Right atrium auricular region (tissue), 2 donors: Measurements from ENCODE around the gene DMAC2. TPM values are rescaled to one million over a fixed set of nuclear protein-coding genes. Genes with fewer than 3 reads are reported as not detected.

ENCODE experiments used
- DNase-seq: peaks from one replicate; pipeline ENCODE4 v3.0.0-alpha.2; 2019; ENCODE audit warnings: low spot score
- H3K27ac ChIP-seq, 2 donors: fragments of 200-600 bp; sonication (generic); 1 replicate in 1 of 2; 2 replicates in 1 of 2; pipeline ENCODE4 v1.5.1; 2016 to 2019
- H3K27me3 ChIP-seq, 2 donors: fragments of 200-600 bp; sonication (generic); one replicate each; pipeline versions ENCODE4 v1.5.1 to v1.6.0; 2017 to 2019
- H3K36me3 ChIP-seq: fragments of 200-600 bp; sonication (generic); one replicate; pipeline ENCODE4 v1.5.1; 2016
- H3K4me1 ChIP-seq, 2 donors: fragments of 200-600 bp; sonication (generic); one replicate each; pipeline versions ENCODE4 v1.5.1 to v1.6.0; 2017 to 2019
- H3K4me3 ChIP-seq, 2 donors: fragments of 200-600 bp; sonication (generic); 1 replicate in 1 of 2; 2 replicates in 1 of 2; pipeline ENCODE4 v1.5.1; 2017 to 2019; ENCODE audit warnings: mild to moderate bottlenecking in 1 of 2, moderate library complexity in 1 of 2
- H3K9me3 ChIP-seq, 2 donors: fragments of 200-600 bp; sonication (generic); one replicate each; pipeline ENCODE4 v1.5.1; 2019
- total RNA-seq, 2 donors: library from RNA; depleted of rRNA; stranded (reverse); fragments of >200 nt; gene quantifications; one replicate each; pipeline ENCODE4 v1.1.0, GENCODE V29; 2016
- TF ChIP-seq, protein P1 (sequence below), 2 donors: fragments of 200-600 bp; sonication (generic); IDR thresholded peaks; one replicate each; pipeline ENCODE4 v1.5.1; 2019; ENCODE audit warnings: antibody characterized with exemption in 2 of 2

The DMAC2 gene
- total RNA-seq, 2 donors from 2014 or later = 63.2 to 88.7 TPM

DNA sequence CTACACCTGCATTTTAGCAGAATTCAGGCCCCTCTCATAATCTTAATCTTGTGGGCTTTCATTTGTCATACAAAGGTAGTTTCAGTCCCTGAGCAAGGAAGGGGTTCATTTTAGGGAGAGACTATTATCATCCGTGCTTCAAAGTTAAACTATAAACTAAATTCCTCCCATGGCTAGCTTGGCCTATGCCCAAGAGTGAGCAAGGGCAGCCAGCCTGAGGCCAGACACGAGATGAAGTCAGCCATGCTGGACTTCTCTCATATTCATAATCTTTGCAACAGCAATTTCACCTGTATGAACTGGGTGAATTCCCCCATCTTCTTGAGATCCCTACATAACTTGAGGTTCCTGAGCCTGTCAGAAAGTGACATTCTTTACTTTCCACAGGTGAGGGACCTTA, 16.2 kb upstream of the DMAC2 start:
- Histone ChIP-seq H3K27ac (peak overlapping the region in 1 of 2 donors; percentile 2), H3K4me1 (peaks cover 0 to 14% of the 10 kb centered on the region in 2 donors), H3K36me3 (no peaks in the 10 kb centered on the region), H3K9me3 (no peaks in the 10 kb centered on the region), H3K27me3 (no peaks in the 10 kb centered on the region), H3K4me3 (no peak overlapping the region)
- TF ChIP-seq, protein P1, sequence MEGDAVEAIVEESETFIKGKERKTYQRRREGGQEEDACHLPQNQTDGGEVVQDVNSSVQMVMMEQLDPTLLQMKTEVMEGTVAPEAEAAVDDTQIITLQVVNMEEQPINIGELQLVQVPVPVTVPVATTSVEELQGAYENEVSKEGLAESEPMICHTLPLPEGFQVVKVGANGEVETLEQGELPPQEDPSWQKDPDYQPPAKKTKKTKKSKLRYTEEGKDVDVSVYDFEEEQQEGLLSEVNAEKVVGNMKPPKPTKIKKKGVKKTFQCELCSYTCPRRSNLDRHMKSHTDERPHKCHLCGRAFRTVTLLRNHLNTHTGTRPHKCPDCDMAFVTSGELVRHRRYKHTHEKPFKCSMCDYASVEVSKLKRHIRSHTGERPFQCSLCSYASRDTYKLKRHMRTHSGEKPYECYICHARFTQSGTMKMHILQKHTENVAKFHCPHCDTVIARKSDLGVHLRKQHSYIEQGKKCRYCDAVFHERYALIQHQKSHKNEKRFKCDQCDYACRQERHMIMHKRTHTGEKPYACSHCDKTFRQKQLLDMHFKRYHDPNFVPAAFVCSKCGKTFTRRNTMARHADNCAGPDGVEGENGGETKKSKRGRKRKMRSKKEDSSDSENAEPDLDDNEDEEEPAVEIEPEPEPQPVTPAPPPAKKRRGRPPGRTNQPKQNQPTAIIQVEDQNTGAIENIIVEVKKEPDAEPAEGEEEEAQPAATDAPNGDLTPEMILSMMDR (IDR thresholded peaks at IDR 0.05) = no peak
- DNase-seq = no peak

DNA sequence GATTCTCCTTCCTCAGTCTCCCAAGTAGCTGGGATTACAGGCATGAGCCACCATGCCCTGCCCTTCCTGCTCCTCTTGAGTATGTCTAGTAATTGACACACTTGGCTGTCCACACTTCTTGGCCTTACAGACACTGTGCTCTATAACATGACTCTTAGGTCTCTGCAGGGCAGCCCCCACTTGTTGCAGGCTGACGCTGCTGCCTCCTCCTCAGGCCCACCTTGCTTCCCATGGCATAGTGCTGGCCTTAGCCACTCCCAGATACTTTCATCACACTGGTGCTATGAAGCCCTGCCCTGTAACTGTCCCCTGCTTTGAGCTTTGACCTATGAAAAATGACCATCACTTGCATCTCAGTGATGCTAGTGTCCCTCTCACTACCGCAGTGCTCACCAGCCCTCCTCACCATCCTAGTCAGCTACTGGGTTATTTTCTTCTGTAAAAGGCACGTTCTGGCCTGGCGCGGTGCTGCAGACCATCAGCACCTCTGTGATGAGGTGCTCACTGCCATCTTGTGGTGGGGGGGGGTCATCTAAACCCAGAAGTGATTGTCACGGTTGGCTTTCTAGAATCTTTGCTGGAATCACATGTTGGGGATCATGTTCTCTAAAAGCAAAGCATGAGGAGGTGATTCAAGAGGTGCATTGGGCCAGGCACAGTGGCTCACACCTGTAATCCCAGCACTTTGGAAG, 13.0 kb upstream of the DMAC2 start:
- TF ChIP-seq, protein P1 (IDR thresholded peaks at IDR 0.05) = no peak
- no peak for DNase-seq
- no peak overlapping the region for H3K4me3 ChIP-seq
- H3K4me1 ChIP-seq = peaks cover 0 to 30% of the 10 kb centered on the region in 2 donors
- H3K36me3 ChIP-seq = no peaks in the 10 kb centered on the region
- H3K9me3 ChIP-seq = no peaks in the 10 kb centered on the region
- H3K27me3 ChIP-seq = no peaks in the 10 kb centered on the region
- no peak overlapping the region for H3K27ac ChIP-seq

DNA sequence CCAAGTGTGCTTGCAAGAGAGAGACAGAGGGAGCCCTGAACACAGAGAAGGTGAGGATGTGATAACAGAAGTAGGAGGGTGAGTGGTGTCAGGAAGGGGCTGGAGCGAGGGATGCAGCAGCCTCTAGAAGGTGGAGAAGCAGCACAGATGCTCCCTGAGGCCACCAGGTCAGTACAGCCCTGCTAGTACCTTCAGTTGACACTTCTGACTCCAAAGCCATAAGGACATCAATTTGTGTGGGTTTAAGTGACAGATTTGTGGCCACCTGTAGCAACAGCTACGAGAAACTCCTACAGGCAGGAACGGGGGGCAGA, 10.1 kb upstream of the DMAC2 start:
- H3K36me3 ChIP-seq = no peaks in the 10 kb centered on the region
- no peaks in the 10 kb centered on the region for H3K9me3 ChIP-seq
- no peaks in the 10 kb centered on the region for H3K27me3 ChIP-seq
- peaks cover 0 to 16% of the 10 kb centered on the region in 2 donors for H3K4me1 ChIP-seq
- DNase-seq = no peak
- H3K4me3 ChIP-seq = no peak overlapping the region
- no peak overlapping the region for H3K27ac ChIP-seq
- TF ChIP-seq, protein P1 (IDR thresholded peaks at IDR 0.05) = no peak

- Histone ChIP-seq H3K9me3 (no peaks in the 10 kb centered on the region), H3K4me1 (peaks cover 0 to 16% of the 10 kb centered on the region in 2 donors), H3K36me3 (no peaks in the 10 kb centered on the region), H3K27ac (no peak overlapping the region), H3K4me3 (peak overlapping the region; percentile 28 to 29), H3K27me3 (no peaks in the 10 kb centered on the region)
- TF ChIP-seq, protein P1 (IDR thresholded peaks at IDR 0.05) = peak; percentile 95 to 97
- peak; percentile 84 for DNase-seq
Measured at GRCh38 chr19:41449079-41449864, 9.6 kb upstream of the DMAC2 start.

DNA sequence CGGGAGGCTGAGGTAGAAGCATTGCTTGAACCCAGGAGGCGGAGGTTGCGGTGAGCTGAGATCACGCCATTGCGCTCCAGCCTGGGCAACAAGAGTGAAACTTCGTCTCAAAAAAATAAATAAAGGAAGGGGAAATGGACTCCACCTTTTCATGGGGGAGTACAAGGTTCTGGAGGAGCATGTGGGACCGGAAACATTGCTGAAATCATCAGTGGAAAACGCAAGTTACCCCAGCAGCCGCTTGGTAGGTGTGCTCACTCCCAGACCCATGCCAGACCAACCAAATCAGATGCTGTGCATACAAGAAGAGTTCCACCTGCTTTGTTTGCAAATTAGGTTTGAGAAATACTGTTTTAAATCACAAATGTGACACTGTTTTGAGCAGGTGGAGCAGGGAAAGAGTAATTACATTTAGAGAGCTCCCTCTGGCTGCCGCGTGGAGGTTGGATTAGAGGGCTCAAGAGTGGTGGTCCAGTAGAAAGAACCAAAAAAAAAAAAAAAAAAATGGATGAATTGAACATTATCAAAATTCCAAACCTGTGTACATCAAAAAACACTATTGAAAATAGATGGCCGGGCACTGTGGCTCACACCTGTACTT, 8.1 kb upstream of the DMAC2 start:
- H3K27ac ChIP-seq = peak overlapping the region in 1 of 2 donors; percentile 29
- TF ChIP-seq, protein P1 (IDR thresholded peaks at IDR 0.05) = peak in 1 of 2 donors; percentile 33
- H3K4me3 ChIP-seq = peak overlapping the region; percentile 8 to 36
- H3K36me3 ChIP-seq = no peaks in the 10 kb centered on the region
- no peaks in the 10 kb centered on the region for H3K27me3 ChIP-seq
- DNase-seq = no peak
- peaks cover 0 to 16% of the 10 kb centered on the region in 2 donors for H3K4me1 ChIP-seq
- no peaks in the 10 kb centered on the region for H3K9me3 ChIP-seq
